B cell (primary cell): ENCODE data around the gene ATN1.

Experiments used
- EZH2 ChIP-seq: IDR thresholded peaks from 2 replicates; pipeline ENCODE4 v1.6.1; 2012; ENCODE audit warnings: borderline replicate concordance, low read depth, mild to moderate bottlenecking, moderate library complexity, low read length; ENCODE audit not compliant: insufficient read depth, poor library complexity, severe bottlenecking
- TF ChIP-seq, protein P1 (sequence below): fragments of 200-600 bp; IDR thresholded peaks from one replicate; pipeline ENCODE4 v1.8.0; 2022; ENCODE audit warnings: antibody characterized with exemption, mild to moderate bottlenecking

GRCh38 chr12:6891646-6892001 is 36.1 kb upstream of the ATN1 start:
- TF ChIP-seq, protein P1, sequence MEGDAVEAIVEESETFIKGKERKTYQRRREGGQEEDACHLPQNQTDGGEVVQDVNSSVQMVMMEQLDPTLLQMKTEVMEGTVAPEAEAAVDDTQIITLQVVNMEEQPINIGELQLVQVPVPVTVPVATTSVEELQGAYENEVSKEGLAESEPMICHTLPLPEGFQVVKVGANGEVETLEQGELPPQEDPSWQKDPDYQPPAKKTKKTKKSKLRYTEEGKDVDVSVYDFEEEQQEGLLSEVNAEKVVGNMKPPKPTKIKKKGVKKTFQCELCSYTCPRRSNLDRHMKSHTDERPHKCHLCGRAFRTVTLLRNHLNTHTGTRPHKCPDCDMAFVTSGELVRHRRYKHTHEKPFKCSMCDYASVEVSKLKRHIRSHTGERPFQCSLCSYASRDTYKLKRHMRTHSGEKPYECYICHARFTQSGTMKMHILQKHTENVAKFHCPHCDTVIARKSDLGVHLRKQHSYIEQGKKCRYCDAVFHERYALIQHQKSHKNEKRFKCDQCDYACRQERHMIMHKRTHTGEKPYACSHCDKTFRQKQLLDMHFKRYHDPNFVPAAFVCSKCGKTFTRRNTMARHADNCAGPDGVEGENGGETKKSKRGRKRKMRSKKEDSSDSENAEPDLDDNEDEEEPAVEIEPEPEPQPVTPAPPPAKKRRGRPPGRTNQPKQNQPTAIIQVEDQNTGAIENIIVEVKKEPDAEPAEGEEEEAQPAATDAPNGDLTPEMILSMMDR = no peak
- TF ChIP-seq EZH2 = no peak
